ENCODE results near the gene RARB.

Gene RARB

GRCh38 chr3:25448750-25449692 is 21.0 kb downstream of the RARB start:
- DNase-seq (ENCODE audit: low read depth in 2 of 2), result peak; percentile 67 to 73

DNA sequence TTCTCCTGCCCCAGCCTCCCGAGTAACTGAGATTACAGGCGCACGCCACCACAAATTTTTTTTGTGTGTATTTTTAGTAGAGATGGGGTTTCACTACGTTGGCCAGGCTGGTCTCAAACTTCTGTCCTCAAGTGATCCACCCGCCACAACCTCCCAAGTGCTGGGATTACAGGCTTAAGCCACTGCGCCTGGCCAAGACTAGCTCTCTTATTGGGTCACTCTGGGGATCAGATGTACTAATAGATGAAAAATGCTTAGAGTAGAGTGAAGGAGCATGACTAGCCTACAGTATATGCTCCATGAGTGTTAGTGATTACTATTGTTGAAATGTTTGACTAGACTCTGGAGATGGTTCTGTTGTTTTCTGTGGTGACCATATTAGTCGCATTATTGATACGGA is 21.8 kb downstream of the RARB start:
- no peak for DNase-seq (ENCODE audit: low read depth in 2 of 2)

DNA sequence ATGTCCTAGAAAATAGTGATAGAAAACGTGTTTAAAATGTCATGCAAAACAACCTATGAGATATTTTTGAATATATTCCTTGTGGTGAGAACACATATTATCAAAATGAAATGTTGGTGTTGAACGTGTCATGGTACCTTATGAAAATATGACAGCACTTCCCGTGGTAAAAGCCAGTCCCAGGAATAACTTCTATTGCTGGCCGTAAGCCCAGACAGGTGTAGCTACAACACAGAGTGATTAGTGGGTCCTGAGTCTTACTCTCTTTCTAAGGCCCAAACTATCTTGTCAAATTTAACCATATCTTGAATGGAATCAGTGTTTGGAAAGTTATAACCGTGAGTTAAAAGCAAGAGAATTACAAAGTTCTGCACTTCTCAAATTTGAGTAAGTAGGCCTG is 24.1 kb downstream of the RARB start:
- no peak for DNase-seq (ENCODE audit: low read depth in 2 of 2)

DNA sequence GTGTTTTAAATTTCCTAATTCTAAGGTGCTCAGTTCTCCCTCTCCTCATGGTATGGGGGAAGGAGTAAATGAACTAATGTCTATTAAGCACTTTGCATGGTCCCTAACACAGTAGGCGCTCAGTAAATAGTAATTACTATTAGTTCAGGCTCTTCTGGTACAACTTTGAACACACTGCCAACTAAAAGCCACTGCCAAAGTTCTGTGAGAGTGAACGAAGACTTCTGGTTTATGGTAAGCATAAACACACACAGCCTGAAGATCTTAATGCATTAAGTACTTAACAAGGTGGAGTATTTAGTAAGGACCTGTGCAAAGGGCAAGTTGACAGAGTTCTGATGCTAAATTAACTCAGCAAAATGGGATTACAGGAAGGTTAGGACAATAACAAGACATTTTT is 24.7 kb downstream of the RARB start:
- DNase-seq (ENCODE audit: low read depth in 2 of 2), result no peak

GRCh38 chr3:25453619-25454004 is 25.5 kb downstream of the RARB start:
- no peak for DNase-seq (ENCODE audit: low read depth in 2 of 2)

DNA sequence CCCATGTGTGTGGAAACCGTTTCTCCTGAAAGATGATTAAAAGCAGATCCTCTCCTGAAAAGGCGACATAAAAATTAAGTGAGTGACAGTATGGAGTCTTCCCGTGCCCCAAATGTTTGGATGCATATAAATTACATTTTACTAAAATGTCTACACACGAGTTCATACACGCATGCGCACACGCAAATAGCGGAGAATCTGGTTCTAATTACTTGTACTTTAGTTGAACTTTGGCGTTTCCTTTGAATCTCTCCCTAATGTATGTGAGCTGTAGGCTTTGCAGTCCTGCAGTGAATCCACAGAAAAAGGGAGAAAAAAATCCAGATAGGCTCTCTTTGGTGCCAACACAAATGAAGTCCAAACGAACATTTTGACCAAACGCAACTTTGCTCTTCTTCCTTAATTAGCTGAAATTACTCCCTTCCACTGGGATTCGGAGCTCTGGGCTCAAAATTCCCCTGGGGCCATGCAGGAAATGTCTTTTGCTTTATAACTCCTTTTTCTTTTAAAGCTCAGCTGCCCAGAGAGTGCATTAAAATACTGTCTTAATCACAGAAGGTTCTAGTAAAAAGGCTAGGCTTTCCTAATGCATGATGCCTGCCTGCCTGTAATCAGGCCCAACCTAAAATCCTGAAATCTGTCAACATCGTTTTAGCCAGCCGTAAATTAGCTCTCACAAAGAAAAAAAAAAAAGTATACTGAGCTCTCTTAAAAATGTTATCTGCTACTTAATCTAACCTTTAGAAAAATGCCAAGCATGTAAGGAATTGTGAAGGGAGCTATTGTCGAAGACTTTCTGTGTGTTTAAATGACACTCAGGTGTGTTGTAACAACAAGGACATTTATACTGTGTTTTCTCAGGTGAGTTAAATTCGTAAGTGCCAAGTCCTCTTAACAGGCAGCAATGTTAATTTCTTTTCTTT is 26.2 kb downstream of the RARB start:
- DNase-seq (ENCODE audit: low read depth in 2 of 2), result peak; percentile 86 to 89

DNA sequence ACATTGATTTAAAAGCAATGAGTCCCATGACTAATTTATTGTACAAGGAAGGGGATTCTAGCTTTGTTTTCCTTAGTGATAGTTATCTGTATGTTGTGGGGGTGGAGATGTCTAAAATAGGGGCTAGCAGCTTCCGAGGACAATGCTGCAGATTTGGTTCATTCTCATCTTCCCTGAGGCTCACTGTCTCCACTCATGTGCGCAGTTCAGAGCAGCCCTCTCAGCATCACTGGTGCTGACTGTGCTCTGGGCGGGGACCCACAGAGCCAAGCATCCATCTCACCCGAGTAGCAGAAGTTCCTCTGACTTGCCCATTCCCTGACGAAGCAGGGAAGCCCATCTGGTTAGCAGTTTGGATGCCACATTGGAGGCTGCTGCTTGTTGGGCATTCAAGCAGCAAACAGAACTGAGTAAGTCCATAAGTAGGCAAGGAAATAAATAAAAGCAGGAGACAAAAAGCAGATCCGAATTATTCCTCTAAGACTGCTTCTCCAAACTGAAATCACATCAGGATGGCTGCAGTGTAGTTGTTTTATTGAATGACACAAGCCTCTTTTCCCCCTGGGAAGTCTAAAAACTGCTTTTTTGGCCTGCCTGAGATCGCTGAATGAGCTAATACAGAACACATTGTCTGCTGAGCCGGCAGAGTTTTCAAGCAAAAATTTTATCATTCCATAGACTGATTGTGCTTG is 27.5 kb downstream of the RARB start:
- peak in 1 of 2 experiments; percentile 55 for DNase-seq (ENCODE audit: low read depth in 2 of 2)

DNA sequence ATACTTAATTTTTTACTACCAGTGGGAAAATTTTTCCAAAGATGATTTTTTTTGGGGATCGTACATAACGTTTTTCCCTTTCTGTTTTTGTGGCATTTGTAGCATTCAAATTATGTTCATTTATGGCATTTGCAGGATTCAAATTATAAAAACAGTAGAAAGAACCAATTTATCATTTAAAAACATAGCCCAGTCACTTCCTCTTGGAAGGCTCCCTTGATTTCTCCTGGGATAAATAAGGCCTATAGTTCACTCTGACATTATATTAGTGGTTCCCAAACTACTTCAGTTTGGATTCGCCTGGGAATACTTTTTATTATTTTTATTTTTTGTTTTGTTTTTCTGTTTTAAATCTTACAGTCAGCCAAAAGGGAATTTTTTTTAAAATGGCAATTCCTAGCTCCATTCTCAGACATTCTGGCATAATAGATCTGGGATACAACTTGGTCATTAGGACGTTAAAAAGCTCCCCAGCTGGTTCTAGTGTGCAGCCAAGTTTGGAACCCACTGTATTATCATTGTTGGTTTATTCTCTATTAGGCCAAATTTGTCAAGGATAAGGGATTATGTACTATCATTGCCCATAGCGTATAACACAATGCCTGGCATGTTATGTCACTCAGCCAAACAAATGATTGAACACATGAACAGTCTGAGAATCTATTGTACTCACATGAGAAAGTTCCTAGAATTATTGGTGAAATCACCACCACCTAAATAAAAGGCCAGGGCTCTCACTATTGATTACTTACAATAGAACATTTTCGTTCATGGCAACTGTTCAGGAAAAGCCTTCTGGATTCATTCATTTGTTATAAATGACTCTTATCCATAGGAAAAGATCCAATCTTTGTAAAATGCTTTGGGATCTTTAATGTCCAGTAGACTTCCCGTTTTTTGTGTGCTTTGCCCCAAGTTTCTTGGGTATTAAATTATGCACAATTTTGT is 28.9 kb downstream of the RARB start:
- no peak for DNase-seq (ENCODE audit: low read depth in 2 of 2)

DNA sequence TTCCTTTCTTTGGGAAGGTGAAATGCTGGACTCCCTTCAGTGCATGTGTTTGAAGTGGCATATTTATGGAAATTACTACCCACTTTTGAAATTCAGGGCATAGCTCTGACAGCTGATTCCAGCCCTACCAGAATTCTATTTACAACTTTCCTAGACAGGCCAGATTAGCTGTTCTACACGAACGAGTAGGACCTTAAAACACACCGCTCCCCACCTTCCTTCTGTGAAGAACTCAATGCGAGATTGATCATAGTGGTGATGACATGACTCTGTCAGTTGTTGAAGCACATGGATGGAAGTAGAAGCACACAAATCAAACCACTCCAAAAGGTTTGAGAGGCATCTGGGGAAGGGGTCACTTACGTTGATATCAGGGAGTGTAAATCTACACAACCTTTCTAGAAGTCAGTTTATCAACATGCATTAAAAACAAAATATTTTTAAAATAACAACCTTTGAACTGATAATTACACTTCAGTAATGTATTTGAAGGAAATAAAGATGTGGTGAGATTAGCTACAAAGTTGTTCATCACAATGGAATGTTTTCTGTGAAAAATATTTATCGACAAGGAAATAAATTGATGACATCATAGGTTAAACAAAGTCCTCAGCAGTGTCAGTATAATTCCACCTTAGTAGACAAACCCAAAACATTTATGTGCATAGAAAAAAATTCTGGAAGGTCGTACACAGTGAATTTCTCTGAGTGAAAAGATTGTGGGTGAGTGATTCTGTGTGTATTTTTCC is 29.8 kb downstream of the RARB start:
- no peak for DNase-seq (ENCODE audit: low read depth in 2 of 2)

- no peak for DNase-seq (ENCODE audit: low read depth in 2 of 2)
These were observed 30.4 kb downstream of the RARB start for GRCh38 chr3:25458420-25458814.

DNA sequence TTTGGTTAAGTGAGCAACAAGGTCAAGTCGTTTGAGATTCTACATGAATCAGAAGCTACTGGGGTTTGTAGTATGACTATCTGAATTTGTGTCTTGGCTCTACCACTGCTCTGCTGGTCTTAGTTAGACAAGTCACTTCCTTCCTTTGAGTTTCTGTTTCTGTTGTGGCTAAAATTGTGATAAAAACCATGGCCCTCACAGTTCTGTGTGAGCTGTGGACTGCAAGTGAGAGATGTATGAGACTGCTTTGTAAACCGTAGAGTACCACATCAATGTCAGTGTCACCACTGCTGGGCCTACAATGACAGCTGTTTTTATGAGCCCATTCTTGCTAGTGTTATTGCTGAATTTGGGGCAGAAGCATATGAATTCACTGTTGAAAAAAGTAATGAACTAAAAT is 32.7 kb downstream of the RARB start:
- no peak for DNase-seq (ENCODE audit: low read depth in 2 of 2)

GRCh38 chr3:25461946-25462345 is 33.9 kb downstream of the RARB start:
- DNase-seq (ENCODE audit: low read depth in 2 of 2), result no peak

DNA sequence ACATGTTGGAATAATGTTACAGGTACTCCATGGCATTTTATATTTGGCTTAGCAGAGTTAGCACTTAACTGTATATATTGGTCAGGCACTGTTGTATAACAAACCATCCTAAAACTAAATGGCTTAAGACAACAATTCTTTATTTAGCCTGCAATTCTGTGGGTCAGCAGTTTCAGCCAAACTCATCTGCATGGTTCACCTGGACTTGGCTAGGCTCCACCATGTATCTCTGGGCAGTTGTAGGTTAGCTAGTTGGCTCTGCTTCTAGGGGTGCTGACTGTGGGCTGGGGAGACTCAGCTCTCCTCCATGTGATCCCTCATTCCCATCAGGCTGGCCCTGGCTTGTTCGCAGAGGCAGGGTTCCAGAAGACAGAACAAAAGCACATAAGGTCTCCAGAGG is 34.4 kb downstream of the RARB start:
- no peak for DNase-seq (ENCODE audit: low read depth in 2 of 2)

GRCh38 chr3:25463836-25464418 is 35.9 kb downstream of the RARB start:
- no peak for DNase-seq (ENCODE audit: low read depth in 2 of 2)

DNA sequence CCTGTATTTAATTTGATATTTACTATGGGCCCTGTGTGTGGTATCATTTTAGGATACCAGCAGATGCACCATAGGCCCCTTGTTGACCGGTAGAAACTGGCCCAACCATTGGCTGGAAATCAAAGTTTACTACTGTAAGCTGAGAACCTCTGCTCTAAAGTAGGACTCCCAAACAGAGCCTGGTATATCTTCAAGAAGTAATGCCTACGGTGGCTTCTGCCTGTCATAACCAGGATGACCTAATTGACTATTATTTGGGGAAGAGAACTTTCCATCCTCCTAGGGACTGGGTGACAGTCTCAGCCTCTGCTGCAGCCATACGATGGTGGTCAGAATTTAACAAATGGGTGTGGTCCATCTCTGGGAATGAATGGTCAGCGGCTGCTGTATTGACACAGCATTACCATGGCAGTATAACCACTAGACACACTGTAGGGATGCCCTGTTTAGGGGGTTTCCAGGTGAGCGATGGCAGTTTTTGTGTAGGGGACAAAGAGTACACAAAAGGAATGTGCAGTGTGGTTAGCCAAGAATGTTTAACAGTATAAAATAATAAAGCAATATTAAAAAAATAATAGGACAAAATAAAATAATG is 37.3 kb downstream of the RARB start:
- no peak for DNase-seq (ENCODE audit: low read depth in 2 of 2)

- peak in 1 of 2 experiments; percentile 44 for DNase-seq (ENCODE audit: low read depth in 2 of 2)
These were observed 40.8 kb downstream of the RARB start for GRCh38 chr3:25468866-25469319.

DNA sequence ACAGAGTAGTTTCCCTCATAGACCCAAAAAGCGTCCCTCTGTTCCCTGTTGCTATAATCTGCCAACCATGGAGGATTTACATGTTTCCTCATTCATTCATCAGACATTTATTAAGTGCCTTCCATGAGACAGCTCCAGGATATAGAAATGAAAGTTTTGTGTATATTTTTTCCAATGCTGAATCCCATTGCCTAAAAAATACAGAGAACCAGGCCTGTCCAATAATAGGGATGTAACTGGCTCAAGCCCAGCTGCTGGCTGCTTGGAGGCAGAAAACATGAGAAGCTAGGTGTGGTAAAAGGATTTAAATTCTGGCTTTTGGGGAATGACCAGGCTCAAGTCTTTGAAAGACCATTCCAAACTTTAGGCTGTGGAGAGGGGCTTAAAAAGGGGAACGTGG is 41.5 kb downstream of the RARB start:
- no peak for DNase-seq (ENCODE audit: low read depth in 2 of 2)

DNA sequence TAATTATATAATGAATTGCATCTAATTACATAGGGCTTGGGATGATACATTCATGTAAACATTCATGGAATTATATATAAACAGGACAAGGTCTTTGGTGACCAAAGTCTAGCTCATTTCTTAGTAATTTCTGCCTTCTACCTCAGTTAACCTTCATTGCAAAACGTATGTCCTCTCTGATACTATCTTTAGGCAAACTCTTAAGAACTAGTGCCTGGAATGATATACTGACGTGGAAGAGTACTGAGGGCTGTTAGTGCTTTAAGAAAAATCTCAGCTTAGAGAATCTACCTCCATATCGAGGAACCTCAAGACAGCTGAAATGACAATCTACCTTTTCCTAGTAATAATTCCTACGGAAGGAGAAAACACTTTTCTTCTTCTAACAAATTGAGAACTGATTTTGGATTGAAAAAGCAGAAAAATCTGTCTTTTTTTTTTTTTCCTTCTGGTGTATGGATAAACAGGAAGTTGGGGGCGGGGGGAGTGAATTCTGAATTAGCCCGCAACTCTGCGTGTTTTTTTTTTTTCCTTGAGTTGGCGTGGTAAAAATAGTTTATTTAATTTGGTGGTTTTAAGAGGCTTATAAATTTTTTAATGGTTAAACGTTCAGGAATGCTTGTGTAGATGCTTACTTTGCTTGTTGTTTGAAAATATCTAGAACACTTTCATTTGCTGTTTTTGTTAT is 43.2 kb downstream of the RARB start:
- no peak for DNase-seq (ENCODE audit: low read depth in 2 of 2)

DNA sequence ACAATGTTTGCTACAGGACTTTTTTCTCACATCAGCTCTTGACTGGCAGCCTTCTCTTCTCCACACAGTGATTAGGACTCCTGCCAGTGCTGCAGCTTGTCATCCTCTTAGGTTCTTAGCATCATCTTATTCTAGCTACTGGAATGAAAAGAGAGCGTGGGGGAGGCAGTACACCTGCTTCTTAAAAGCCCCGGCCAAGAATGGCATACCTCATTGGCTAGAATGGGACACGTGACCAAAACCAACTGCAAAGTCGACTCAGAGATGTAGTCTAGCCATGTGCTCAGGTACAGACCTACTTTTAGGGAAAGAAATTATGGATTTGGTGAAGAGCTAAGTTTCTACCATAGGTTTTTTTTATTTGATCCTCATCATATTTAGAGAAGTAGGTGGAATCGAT is 44.1 kb downstream of the RARB start:
- DNase-seq (ENCODE audit: low read depth in 2 of 2), result no peak

All from fibroblast of skin of left biceps (primary cell).